GM18498 (cell line): ENCODE data around the gene SGF29.
"Not testable (repeated sequence)": the region's sequence is repeated elsewhere in the genome, so short reads cannot be mapped to it uniquely, and the experiment has no call there.

Experiments
- ATAC-seq: cut with Tn5 transposase; IDR thresholded peaks from one replicate; pipeline ENCODE4 v1.9.1; 2021; ENCODE audit warnings: mild to moderate bottlenecking, moderate library complexity; ENCODE audit not compliant: unreplicated experiment

SGF29 gene

GRCh38 chr16:28563218-28563617, 9.5 kb downstream of the SGF29 start:
- no peak for ATAC-seq

GRCh38 chr16:28566233-28566925, 12.7 kb downstream of the SGF29 start:
- not testable (repeated sequence) for ATAC-seq

DNA sequence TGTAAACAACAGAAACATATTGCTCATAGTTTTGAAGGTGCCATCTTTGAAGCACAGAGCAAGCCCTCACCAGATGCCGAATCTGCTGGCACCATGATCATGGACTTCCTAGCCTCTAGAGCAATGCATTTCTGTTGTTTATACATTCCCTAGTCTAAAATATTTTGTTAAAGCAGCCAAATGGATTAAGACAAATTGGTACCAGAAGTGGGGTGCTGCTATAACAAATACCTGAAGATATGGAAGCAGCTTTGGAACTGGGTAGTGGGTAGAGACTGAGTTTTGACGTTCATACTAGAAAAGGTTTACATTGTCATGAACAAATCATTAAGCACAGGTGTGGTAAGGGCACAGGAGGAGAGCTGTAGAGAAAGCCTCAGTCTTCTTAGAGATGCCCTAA, 13.6 kb downstream of the SGF29 start:
- ATAC-seq: no peak

DNA sequence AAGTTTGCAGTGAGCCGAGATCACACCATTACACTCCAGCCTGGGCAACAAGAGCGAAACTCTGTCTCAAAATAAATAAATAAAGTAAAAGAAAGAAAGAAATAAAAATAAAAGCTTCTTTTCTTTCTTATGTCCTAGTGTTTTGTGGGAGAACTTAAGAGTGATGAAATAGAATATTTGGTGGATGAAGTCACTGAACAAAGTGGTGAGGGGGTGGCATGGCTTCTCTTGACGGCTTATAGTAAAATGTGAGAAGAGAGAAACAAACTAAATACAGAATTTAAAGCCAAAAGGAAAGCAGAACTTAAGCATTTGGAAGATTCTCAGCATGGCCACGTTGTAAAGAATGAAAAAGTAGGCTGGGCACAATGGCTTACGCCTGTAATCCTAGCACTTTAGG, 15.3 kb downstream of the SGF29 start:
- no peak for ATAC-seq

DNA sequence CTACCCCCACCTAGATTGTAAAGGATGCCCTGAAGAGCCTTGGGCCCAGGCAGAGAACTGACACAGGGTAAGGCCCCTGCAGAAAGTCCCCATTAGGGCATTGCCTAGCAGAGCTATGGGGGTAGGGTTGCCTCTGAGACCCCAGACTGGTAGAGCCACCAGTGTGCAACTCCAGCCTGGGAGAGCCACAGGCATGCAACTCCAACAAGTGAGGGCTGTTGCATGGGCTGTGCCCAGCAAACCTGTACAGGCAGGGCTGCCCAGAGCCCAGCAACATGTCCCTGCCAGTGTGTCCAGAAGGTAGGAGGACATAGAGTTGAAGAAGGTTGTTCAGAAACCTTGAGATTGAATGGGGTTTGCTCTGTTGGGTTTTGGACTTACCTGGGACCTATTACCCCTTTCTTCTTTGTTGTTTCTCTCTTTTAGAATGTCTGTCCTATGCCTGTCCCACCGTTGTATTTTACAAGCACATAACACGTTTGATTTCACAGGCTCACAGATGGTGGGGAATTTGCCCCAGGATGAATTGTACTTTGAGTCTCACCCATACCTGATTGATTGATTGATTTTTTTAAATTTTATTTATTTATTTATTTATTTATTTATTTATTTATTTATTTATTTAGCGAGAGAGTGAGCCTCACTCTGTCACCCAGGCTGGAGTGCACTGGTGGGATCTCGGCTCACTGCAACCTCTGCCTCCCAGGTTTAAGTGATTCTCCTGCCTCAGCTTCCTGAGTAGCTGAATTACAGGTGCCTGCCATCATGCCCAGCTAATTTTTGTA, 16.4 kb downstream of the SGF29 start:
- ATAC-seq: no peak

- ATAC-seq: no peak
These were observed 19.2 kb downstream of the SGF29 start for GRCh38 chr16:28572696-28573510.

GRCh38 chr16:28573738-28574718, 20.3 kb downstream of the SGF29 start:
- no peak for ATAC-seq

DNA sequence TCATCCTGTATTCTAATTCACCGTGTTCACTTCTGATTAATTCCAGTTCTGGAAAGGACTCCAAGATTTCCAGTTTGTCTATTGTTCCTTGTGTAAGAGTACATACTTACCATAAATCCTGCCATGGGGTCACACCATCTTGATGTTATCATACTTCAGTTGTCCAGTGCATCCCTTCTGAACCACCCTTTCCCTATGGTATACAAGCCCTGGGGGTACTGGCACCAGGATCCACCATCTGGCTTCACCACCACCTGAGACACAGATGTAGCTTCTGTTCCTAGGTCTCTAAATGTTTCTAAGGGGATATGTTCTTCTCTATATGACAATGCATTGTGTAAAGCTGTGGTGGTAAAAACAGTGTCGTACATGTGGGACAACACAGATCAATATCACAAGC, 21.2 kb downstream of the SGF29 start:
- no peak for ATAC-seq

GRCh38 chr16:28575446-28576109, 21.9 kb downstream of the SGF29 start:
- ATAC-seq: no peak

- no peak for ATAC-seq
These were observed 27.1 kb downstream of the SGF29 start for GRCh38 chr16:28580726-28581315.

- ATAC-seq: no peak
These were observed 32.0 kb downstream of the SGF29 start for GRCh38 chr16:28585674-28586073.

DNA sequence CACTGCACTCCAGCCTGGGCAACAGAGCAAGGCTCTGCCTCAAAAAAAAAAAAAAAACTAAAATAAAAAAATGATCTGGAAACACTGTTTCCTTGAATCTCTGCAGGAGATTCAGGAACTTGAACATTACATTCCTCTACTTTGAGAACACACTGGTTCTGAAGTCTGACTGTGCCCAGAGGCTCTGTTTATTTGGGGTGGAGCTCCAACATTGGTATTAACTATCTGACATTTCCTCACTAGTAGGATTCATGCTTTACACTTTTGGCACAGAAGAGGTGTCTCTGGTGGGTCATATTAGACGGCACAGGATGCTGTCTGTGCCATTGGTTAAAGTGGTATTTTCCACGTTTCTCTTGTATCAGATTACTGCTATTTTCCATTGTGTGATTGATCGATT, 32.7 kb downstream of the SGF29 start:
- ATAC-seq: no peak

GRCh38 chr16:28587386-28587785, 33.7 kb downstream of the SGF29 start:
- no peak for ATAC-seq

DNA sequence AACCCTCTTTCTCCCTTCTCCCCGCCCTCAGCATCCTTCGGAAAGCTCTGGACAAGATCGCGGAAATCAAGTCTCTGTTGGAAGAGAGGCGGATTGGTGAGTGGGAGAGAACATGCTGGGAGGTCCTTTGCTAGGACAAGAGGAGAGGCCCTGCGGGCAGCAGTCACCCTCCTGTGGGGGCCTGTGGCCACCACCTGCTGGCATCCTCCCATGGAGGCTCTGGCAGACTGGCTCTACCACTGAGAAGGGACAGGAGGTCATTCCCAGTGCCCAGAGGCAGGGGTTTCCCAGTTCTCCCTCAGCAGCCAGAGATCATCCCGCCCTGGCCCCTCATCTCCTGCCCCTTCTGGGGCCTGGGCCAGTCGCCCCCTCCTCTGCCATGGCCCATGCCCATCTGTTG, 35.3 kb downstream of the SGF29 start:
- no peak for ATAC-seq

- ATAC-seq: no peak
These were observed 36.2 kb downstream of the SGF29 start for GRCh38 chr16:28589930-28590329.

- no peak for ATAC-seq
These were observed 36.9 kb downstream of the SGF29 start for GRCh38 chr16:28590384-28591340.

DNA sequence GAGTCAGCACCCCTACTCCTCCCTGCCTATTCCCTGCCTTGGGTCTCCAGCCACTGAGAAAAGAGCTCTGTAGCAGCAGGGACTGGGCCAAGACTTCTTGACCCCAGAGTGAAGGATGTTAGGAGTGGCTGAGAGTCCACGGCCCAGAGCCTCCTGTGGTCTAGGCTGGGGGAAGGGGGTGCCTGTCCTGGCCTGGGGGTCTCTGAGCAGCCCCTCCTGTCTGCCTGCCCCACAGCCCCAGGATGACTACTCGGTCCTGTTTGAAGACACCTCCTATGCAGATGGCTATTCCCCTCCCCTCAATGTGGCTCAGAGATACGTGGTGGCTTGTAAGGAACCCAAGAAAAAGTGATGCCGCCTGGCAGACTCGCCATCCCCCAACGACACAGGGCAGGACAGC, 37.6 kb downstream of the SGF29 start:
- no peak for ATAC-seq

GRCh38 chr16:28592511-28592910, 38.8 kb downstream of the SGF29 start:
- ATAC-seq: no peak
